Hepatocyte (in vitro differentiated cells): ENCODE measurements around the gene SRM. TPM values are rescaled to one million over a fixed set of nuclear protein-coding genes. Genes with fewer than 3 reads are reported as not detected.

Source experiments
- DNase-seq: peaks from one replicate; pipeline ENCODE4 v3.0.0-alpha.2; 2016; ENCODE audit warnings: low spot score
- H2AFZ ChIP-seq: fragments of 200-600 bp; sonication (generic); 2 replicates; pipeline ENCODE4 v1.6.0; 2016; ENCODE audit warnings: antibody characterized with exemption, mild to moderate bottlenecking
- H3K27ac ChIP-seq: fragments of 200-600 bp; sonication (generic); 2 replicates; pipeline ENCODE4 v1.5.1; 2016; ENCODE audit warnings: mild to moderate bottlenecking
- H3K27me3 ChIP-seq: fragments of 200-600 bp; sonication (generic); 2 replicates; pipeline ENCODE4 v1.6.1; 2016
- H3K36me3 ChIP-seq: fragments of 200-600 bp; sonication (generic); replicated peaks from 2 replicates; pipeline ENCODE4 v1.5.1; 2016; ENCODE audit warnings: low read depth; ENCODE audit not compliant: insufficient read depth
- H3K4me1 ChIP-seq: fragments of 200-600 bp; sonication (generic); 2 replicates; pipeline ENCODE4 v1.5.1; 2016; ENCODE audit warnings: mild to moderate bottlenecking, moderate library complexity; ENCODE audit not compliant: insufficient read depth
- H3K4me2 ChIP-seq: fragments of 200-600 bp; sonication (generic); 2 replicates; pipeline ENCODE4 v1.6.0; 2016
- H3K4me3 ChIP-seq: fragments of 200-600 bp; sonication (generic); 2 replicates; pipeline ENCODE4 v1.5.1; 2016; ENCODE audit warnings: mild to moderate bottlenecking
- H3K79me2 ChIP-seq: fragments of 200-600 bp; sonication (generic); 2 replicates; pipeline ENCODE4 v1.6.0; 2017; ENCODE audit warnings: mild to moderate bottlenecking
- H3K9me2 ChIP-seq: fragments of 200-600 bp; sonication (generic); replicated peaks from 2 replicates; pipeline ENCODE4 v1.6.0; 2017; ENCODE audit warnings: mild to moderate bottlenecking; ENCODE audit not compliant: insufficient read depth
- H3K9me3 ChIP-seq: fragments of 200-600 bp; sonication (generic); 2 replicates; pipeline ENCODE4 v1.5.1; 2016; ENCODE audit warnings: low read depth, mild to moderate bottlenecking
- H4K20me1 ChIP-seq: fragments of 200-600 bp; sonication (generic); 2 replicates; pipeline ENCODE4 v1.6.0; 2016; ENCODE audit warnings: mild to moderate bottlenecking; ENCODE audit not compliant: insufficient read depth, poor library complexity, severe bottlenecking
- EZH2 ChIP-seq: fragments of 200-600 bp; sonication (generic); IDR thresholded peaks from 2 replicates; pipeline ENCODE4 v1.6.1; 2016; ENCODE audit warnings: antibody characterized with exemption, mild to moderate bottlenecking, borderline replicate concordance
- EZH2phosphoT487 ChIP-seq: fragments of 200-600 bp; sonication (generic); IDR thresholded peaks from one replicate; pipeline ENCODE4 v1.6.1; 2018; ENCODE audit warnings: antibody characterized with exemption, mild to moderate bottlenecking, low read depth, moderate library complexity; ENCODE audit not compliant: unreplicated experiment, severe bottlenecking
- WGBS: methylation state at CpG from one replicate; pipeline ENCODE4 v1.1.6; 2016; ENCODE audit warnings: low lambda C conversion rate; ENCODE audit errors: missing lambda C conversion rate; 5-methylcytosine and 5-hydroxymethylcytosine counted together
- polyA plus RNA-seq: library from polyadenylated mRNA; unstranded; fragments of >200 nt; fragmentation: Nextera tagmentation; extraction: Ambion mirVana; gene quantifications from 2 replicates; pipeline ENCODE4 v1.2.1, GENCODE V29; 2016
- total RNA-seq: library from RNA; depleted of rRNA; stranded (reverse); fragments of >200 nt; gene quantifications from 2 replicates; pipeline ENCODE4 v1.2.3, GENCODE V29; 2014
- TF ChIP-seq, protein P1 (sequence below): fragments of 200-600 bp; sonication (generic); IDR thresholded peaks from 2 replicates; pipeline ENCODE4 v1.5.1; 2016; ENCODE audit warnings: antibody characterized with exemption, mild to moderate bottlenecking; ENCODE audit not compliant: poor library complexity

Gene SRM
- total and polyA plus RNA-seq, 2 experiments from 2014 or later, result 22.7 to 186 TPM

DNA sequence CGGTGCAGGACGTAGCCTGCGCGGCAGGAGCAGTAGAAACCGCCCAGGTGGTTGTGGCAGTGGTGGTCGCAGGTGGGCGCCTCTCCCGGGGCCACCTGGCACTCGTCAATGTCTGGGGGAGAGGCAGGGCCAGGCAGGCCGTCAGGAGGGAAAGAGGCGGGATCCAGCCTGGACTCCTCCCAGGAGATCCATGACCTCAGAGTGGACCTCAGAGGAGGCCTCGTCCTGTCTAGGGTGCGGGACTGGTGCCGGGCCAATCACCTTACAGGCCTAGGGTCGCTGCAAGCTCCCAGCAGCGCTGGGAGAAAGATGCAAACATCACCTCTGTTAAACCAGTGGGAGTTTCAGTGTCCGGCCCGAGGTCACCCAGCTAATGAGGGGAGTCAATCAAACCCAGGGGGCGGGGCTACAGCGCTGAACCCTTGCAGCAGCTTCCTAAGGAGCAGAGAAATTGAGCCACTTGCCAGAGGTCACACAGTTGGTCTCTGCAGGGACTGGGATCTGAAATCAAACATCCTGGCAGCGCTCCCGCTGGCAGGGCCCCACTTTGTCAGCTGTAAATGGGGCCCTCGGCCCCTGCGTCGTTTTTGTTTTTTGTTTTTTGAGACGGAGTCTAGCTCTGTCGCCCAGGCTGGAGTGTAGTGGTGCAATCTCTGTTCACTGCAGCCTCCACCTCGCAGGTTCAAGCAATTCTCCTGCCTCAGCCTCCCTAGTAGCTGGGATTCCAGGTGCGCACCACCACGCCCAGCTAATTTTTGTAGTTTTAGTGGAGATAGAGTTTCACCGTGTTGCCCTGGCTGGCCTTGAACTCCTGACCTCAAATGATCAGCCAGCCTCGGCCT lies 14.2 kb downstream of the SRM start:
- no peaks in the 10 kb centered on the region for H3K36me3 ChIP-seq

DNA sequence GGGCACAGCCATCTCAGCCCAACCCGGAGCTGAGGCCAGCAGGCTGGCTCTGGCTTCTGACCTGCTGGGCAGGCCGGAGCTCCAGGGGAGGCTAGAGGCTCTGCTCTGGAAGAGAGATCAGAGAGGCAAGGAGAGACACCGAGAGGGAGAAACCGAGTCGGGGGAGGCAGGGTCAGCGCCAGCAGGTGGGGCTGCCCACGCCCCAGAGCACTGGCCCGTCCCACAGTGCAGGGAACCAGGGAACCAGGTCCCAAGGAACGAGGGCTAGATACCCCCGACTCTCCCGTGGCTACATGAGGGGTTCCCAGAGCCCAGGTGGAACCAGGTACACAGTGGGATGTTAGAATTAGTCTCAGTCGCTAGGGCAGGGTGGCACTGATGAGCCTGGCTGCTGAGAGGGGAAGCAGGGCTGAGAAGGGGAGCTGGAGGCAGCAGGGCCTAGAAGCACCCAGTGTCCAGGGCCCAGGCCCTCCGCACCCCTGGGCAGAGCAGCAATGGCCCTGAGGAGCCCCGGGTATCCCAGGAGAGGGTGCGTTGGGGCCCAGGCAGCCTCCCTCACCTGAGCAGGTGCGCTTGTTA lies 14.9 kb downstream of the SRM start:
- Histone ChIP-seq H3K9me2 (no peaks in the 10 kb centered on the region), H3K4me2 (no peak overlapping the region), H3K9me3 (no peaks in the 10 kb centered on the region), H3K36me3 (no peaks in the 10 kb centered on the region), H2AFZ (no peak overlapping the region), H3K4me1 (no peaks in the 10 kb centered on the region), H3K4me3 (no peak overlapping the region), H3K27ac (no peak overlapping the region), H3K27me3 (no peaks in the 10 kb centered on the region), H4K20me1 (no peaks in the 10 kb centered on the region), H3K79me2 (no peaks in the 10 kb centered on the region)
- no peak for DNase-seq
- 89% methylated on average over 16 of the region's 16 CpGs for WGBS
- no peak for TF ChIP-seq EZH2phosphoT487
- TF ChIP-seq, protein P1, sequence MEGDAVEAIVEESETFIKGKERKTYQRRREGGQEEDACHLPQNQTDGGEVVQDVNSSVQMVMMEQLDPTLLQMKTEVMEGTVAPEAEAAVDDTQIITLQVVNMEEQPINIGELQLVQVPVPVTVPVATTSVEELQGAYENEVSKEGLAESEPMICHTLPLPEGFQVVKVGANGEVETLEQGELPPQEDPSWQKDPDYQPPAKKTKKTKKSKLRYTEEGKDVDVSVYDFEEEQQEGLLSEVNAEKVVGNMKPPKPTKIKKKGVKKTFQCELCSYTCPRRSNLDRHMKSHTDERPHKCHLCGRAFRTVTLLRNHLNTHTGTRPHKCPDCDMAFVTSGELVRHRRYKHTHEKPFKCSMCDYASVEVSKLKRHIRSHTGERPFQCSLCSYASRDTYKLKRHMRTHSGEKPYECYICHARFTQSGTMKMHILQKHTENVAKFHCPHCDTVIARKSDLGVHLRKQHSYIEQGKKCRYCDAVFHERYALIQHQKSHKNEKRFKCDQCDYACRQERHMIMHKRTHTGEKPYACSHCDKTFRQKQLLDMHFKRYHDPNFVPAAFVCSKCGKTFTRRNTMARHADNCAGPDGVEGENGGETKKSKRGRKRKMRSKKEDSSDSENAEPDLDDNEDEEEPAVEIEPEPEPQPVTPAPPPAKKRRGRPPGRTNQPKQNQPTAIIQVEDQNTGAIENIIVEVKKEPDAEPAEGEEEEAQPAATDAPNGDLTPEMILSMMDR, result no peak
- no peak for TF ChIP-seq EZH2

More for the DNA sequence above, 14.2 kb downstream of the SRM start:
- no peaks in the 10 kb centered on the region for H3K4me1 ChIP-seq
- no peaks in the 10 kb centered on the region for H3K9me3 ChIP-seq
- H3K9me2 ChIP-seq, result no peaks in the 10 kb centered on the region
- no peak overlapping the region for H3K4me2 ChIP-seq
- TF ChIP-seq EZH2phosphoT487 (no peak), EZH2 (no peak)
- TF ChIP-seq, protein P1, result no peak
- no peaks in the 10 kb centered on the region for H3K79me2 ChIP-seq
- no peak overlapping the region for H3K4me3 ChIP-seq
- H4K20me1 ChIP-seq, result no peaks in the 10 kb centered on the region
- no peak overlapping the region for H3K27ac ChIP-seq
- no peaks in the 10 kb centered on the region for H3K27me3 ChIP-seq
- WGBS, result 74% methylated on average over 28 of the region's 32 CpGs
- H2AFZ ChIP-seq, result no peak overlapping the region
- no peak for DNase-seq

DNA sequence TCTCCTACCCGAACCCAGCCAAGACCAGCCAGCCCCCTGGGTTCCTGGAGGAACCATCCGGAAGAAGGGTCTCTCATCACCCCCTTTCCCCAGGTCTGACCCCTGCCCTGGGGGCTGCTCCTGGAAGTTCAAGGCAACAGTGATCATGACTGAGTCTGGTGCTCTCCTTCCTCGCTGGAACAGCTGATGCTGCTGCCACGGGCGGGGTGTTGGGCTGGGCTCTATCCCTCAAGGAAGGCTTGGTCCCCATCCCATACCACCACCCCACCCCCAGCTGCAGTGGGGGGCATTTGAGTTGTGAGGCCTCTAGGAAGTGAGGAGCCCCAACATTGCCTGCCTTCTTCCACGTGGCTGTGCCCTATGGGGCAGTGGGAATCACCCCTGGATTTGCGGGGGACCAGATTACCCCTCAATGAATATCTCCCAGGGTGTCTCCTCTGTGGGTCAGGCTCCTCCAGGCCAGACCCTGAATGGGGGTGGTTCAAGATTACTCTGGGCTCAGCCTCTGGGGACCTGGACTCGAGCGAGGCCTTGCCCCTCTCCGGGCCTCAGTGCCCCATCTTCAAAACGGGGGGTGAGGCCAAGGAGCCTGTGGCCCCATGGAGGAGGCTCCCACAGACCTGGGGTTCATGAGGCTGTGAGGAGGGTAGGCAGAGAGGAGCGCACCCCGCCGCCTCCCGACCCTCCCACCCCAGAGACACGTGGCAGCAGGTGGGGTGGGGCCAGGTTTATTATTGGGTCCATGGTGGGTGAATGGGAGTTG lies 15.6 kb downstream of the SRM start:
- Histone ChIP-seq H3K4me3 (no peak overlapping the region), H3K36me3 (no peaks in the 10 kb centered on the region), H4K20me1 (no peaks in the 10 kb centered on the region), H3K27ac (no peak overlapping the region), H3K4me1 (no peaks in the 10 kb centered on the region), H3K79me2 (no peaks in the 10 kb centered on the region), H2AFZ (no peak overlapping the region), H3K9me2 (no peaks in the 10 kb centered on the region), H3K9me3 (no peaks in the 10 kb centered on the region), H3K27me3 (no peaks in the 10 kb centered on the region), H3K4me2 (no peak overlapping the region)
- WGBS, result 86% methylated on average over 12 of the region's 16 CpGs
- no peak for TF ChIP-seq EZH2phosphoT487
- DNase-seq, result no peak
